ENCODE measurements around the gene F7.

GRCh38 chr13:113098162-113098732, 7.3 kb upstream of the F7 start:
- no peak for TF ChIP-seq CTCF (IDR thresholded peaks at IDR 0.05; ENCODE audit: low read depth, low read length)
- no peak for TF ChIP-seq EZH2phosphoT487 (IDR thresholded peaks at IDR 0.05; ENCODE audit: low read depth)
